Stimulated activated CD8-positive, alpha-beta memory T cell treated with anti-CD3 and anti-CD28 coated beads, Interleukin-7, amount 100 ng/mL, for 24 hours (primary cell): ENCODE data around the gene TOP1.

Experiments used
- DNase-seq: peaks from one replicate; pipeline ENCODE4 v3.0.0-alpha.2; 2020; ENCODE audit warnings: low read depth

Gene TOP1

GRCh38 chr20:41058674-41059635, 30.3 kb downstream of the TOP1 start:
- DNase-seq = no peak

DNA sequence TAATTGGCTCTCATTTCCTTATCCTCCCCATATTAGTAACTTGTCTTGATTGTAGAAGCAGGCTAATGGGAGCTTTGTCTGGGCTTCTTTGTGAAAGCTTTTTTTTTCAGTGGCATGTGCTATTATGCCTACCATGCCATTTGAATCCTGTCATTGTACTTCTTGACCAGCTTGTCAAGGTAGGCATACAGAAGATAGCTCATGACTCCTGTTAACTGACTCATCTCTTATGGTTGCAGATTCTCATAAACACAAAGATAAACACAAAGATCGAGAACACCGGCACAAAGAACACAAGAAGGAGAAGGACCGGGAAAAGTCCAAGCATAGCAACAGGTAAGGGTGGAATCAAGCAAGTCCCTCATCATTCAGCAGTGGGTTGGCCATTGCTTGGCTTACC, 32.5 kb downstream of the TOP1 start:
- no peak for DNase-seq

DNA sequence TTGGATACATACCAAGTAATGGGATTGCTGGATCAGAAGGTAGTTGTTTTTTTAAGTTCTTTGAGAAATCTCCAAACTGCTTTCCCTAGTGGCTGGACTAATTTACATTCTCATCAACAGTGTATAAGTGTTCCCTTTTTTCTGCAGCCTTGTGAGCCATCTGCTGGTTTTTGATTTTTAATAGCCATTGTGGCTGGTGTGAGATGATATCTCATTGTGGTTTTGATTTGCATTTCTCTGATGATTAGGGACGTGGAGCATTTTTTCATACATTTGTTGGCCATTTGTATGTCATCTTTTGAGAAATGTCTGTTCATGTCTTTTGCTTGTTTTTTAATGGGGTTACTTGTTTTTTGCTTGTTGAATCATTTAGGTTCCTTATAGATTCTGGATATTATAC, 34.8 kb downstream of the TOP1 start:
- DNase-seq = no peak

- DNase-seq = no peak
Measured at GRCh38 chr20:41064377-41064776, 35.8 kb downstream of the TOP1 start.

GRCh38 chr20:41065716-41066115, 37.1 kb downstream of the TOP1 start:
- DNase-seq = no peak

DNA sequence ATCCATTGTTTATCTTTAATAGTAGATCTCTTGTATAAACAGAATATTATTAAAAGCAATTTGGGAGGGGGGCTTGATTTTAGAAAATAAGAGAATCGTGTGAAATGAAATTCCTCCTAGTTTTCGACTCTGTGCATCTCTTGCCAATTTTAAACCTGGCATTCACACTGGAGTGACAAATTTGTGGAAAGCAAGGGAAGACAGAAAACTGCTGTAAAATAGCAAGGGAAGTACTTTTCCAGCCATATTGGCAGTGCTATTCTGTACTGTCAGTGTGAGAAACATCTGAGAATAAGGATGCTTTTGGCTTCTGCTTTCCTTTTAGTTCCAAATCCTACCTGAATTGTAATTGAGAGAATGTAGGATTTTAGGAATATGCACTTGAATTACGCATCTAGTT, 40.2 kb downstream of the TOP1 start:
- DNase-seq = no peak

DNA sequence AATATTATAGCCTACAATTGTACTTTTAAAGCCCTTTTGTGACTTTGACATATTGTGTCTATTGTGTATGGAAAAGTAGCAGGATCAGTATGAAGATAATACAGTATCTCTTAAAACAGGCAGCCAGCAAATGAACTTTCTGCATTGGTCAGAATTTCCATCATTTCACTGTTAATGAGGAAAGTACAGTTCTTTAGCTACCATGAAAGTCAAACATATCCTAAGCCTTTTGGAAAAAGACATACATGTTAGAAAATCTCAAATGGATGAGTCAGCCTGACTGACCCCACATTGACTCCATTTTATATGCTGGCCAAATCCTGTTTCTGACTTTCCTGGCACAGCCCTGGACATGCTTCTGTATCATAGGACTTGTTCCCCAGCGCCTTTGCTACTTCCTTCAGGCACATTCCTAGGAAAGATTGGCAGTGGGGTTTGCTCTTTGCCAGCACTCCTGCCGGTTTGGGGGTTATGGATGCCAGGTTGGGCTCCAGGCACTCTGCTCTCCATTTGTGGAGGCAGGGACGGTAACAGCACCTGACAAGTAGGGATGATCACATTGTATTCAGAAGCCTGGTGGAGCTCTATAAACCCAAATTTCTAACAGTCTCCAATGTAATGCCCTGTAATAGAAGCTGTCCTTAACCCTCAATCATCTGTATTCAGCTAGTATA, 43.7 kb downstream of the TOP1 start:
- DNase-seq = no peak

DNA sequence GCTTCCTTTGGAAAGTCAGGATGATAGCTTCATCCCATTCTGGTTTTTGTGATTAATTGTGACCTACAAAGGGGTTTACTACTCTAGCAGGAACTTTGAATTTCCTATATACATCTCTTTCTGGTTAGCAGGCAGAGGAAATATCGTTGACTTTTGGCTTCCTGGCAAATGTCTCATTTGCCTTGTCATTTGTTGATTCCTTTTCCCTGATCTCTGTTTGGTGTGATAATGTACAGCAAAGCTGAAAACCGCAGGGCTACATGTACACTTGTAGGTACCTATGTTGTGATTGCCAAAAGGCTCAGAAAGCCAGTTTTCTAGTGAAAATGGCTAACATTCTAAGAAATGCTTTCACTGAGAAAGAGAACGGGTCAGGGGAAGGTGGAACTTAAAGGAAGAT, 44.3 kb downstream of the TOP1 start:
- no peak for DNase-seq

DNA sequence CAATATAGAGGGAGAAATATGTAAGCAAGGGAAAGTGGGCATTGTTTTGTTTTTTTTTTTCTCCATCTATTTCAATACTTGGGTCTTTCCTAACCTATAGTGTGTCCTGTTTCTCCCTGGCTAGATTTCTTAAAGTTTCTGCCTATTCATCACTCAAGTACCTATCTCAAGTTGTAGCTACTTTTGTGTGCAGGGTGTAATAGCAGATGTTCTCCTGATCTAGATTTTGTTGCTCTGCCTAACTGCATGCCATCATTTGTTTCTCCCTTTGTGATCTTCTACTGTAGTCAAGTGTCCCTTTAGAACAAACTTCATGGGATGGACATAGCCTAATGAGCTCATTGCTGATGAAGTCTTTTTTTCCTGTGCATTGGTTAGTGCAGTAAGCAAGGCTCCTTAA, 45.8 kb downstream of the TOP1 start:
- DNase-seq = no peak

DNA sequence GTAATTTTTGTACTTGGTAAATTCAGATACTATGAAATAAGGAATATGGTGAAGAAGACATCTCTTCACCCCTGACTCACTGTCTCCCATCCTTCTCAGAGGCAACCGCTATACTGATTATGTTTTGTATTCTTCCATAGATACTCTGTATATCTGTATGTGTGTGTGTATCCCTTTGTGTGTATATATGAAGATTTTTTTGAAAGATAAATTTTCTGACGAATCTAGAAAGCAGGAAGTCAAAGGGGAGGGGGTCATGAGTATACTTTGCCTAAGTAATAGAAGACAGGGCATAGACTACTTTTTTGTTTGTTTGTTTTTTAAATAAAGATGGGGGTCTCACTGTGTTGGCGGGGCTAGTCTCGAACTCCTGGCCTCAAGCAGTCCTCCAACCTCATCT, 48.2 kb downstream of the TOP1 start:
- no peak for DNase-seq

- DNase-seq = no peak
Measured at GRCh38 chr20:41078329-41078728, 49.7 kb downstream of the TOP1 start.

DNA sequence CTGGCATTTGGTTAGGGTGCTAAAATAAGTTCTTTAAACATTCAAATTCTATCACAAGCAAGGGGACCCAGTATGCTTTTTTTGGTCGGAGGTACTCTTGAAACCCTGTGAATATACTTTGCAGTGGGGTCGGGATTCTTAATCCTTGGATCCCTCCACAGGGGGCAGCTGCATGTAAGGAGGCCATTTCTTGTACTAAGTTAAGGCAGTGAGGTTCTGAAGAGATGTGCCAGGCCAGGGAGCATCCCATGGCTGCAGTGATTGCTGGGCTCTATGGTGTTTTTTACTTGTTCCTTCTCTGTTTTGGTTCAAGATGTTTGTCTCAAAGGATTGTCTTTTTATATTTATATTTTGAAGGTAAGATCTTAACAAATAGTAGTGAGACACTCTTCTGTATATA, 50.4 kb downstream of the TOP1 start:
- no peak for DNase-seq

- DNase-seq = no peak
Measured at GRCh38 chr20:41080866-41081265, 52.2 kb downstream of the TOP1 start.

DNA sequence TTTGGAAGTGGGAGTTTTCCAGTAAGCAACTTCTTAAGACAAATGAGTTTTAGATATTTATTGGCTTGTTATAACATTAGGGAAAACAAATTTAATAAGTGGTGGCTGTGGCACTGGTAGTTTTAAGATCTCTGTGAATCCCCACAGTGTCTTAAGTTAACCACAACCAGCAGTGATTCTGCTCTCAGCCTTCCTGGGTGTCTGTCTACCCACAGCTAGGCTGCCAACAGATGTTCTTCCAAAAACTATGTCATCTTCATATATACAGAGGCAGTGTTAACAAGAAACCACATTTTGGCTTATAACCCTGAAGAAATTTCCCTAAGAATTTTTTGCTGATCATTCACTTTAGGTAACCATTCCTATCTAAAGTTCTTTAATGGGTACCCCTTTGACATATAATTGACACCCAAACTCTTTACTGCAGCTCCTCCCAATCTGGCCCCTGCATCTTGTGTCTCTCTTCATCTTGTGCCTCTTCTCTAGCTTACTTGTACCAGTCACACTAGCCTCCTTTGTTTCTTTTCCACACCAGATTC, 52.7 kb downstream of the TOP1 start:
- no peak for DNase-seq

DNA sequence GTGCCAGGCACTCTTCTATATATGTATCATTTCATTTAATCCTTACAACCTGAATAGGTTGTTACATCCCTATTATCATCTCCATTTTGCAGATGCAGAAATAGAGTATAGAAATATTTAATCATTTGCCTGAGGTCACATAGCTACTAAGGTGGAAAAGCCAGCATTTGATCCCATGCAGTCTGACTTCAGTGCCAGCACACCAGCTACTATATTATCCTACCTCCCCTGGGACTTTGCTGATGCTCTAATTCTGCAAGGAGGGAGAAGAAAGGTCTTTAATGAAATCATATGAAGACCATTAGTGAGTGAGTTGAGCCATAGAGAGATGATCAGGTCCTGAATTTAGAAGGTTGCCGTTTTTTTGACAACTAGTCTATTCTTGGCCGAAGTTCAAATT, 53.7 kb downstream of the TOP1 start:
- DNase-seq = no peak

DNA sequence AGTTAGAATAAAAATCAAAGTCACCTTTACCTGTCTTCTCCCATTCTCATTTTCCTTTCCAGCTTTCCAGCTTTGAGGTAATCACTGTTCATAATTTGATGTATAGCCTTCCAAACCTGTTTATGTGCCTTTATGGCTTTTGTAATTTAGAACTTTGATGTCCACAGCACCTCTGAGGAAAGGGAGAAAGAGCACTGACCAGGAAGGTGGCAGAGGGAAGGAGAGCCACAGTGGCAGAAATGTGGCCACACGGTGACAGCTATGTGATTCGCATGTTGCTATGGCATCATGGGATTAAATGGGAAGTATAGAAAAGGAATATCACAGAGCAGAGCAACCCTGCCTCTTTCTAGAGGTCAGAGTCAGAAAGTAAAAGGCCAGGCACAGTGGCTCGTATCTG, 57.0 kb downstream of the TOP1 start:
- no peak for DNase-seq

DNA sequence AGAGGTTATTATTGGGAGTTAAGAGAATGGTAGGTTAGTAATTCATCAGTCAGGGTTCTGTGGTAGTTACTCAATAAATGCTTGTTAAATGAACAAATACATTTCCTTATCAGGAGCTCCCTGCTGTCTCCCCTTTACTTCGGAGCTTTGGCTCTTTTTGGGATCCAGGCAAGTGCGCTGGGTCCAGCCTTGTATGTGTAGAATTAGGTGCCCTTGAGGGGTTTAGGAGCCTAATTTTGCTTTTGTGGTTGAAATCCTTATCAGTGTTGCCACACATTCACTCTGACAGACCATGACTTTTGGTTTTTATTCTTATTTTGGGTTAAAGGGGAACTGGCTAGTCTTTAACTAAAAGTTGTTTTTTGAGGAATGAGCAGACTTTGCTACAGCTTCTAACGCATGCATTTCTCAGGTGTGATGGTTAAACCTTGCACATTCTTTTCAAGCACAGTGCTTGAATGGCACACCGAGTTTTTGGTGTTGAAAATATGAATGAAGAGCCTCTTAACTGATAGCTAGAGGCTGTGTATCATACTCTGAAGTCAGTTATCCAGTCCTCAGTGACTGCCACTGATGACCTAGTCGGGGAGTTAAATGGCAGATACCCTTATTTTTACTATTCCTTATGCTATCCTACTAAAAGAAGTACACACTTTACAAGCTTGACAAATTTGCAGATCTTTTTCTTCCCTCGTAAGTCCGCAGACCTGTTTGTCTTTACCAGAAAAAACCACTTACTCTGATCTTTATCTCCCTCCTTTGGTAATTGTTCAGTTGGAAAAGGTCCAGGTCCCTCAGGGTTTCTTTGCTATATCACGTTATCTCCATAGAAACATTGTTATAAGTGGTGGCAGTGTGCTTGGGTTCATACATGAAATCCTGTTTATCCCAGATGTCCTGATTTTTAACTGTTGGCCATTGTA, 58.0 kb downstream of the TOP1 start:
- DNase-seq = no peak

- no peak for DNase-seq
Measured at GRCh38 chr20:41087325-41087685, 58.7 kb downstream of the TOP1 start.

DNA sequence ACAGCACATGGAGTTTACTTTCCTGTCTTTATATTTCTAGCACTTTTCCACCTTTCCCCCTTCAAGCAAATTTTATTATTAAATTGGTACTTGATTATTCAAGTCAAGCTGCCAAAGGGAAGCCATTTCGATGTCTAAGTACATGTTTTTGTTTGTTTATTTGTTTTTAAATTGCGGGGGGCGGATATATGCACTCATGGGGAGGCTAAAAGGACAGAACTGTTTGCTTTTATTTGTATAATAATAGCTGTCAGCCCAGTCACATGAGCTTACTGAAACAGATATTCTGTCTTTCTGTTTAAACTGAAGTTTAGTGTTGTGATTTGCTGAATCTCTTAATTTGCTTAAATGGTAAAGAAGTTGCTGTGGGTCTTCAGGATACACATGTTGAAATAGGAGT, 59.2 kb downstream of the TOP1 start:
- no peak for DNase-seq

- DNase-seq = no peak
Measured at GRCh38 chr20:41089555-41089954, 60.9 kb downstream of the TOP1 start.

- no peak for DNase-seq
Measured at GRCh38 chr20:41091927-41092326, 63.3 kb downstream of the TOP1 start.

DNA sequence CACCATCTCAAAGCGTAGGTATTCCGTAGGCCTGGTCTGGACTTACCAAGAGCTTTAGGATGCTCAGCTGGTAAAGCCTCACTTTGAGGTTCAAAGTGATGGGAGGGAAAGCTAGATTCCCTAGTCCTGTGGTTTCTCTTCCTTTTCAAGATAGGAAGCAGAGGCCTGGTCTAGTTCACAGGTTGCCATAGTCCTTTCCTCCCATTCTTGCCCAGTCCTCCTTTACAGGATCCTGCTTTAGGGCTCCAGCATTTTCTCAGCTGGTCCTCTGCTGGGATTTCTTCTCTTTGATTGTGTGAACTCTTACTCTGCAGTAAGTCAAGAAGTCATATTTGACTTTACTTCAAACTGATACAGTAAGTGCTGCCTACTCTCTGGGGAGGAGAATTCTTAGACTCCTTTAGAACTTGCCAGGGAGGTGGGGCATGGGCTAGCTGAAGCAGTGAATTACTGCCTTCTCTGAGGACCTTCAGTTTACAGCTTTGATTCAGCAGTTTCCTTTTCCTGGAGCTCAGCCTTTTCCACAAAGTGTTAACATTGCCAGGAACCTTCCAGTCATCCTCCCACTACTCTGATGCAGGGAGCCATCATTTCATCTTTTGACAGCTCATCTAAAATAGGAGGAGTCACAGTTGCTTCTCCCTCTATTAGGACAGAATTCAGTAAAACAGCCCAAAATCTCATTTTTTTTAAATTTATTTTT, 65.9 kb downstream of the TOP1 start:
- DNase-seq = no peak
